ENCODE results near the gene IRGQ.

DNA sequence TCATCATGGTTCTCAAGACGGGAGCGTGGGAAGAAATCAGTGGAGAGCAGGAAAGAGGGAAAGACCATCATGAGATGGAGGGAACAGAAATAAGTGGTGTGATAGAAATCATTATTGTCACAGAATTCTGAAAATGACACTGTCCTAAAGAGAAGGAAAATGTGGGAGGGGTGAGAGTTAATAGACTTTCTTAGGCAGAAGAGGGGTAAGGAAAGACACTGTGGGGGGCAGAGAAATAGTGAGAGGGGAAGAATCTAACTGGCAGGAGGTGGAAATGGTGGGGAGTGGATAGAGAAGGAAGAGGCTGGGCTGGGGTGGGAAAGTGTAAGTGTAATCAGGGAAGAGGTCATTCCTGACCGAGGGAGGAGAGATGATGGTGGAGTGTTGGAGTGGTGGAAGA is 17.1 kb downstream of the IRGQ start:
- TF ChIP-seq EZH2phosphoT487 (IDR thresholded peaks at IDR 0.05; ENCODE audit: low read depth, severe bottlenecking, unreplicated experiment), result no peak
- TF ChIP-seq, protein P1, sequence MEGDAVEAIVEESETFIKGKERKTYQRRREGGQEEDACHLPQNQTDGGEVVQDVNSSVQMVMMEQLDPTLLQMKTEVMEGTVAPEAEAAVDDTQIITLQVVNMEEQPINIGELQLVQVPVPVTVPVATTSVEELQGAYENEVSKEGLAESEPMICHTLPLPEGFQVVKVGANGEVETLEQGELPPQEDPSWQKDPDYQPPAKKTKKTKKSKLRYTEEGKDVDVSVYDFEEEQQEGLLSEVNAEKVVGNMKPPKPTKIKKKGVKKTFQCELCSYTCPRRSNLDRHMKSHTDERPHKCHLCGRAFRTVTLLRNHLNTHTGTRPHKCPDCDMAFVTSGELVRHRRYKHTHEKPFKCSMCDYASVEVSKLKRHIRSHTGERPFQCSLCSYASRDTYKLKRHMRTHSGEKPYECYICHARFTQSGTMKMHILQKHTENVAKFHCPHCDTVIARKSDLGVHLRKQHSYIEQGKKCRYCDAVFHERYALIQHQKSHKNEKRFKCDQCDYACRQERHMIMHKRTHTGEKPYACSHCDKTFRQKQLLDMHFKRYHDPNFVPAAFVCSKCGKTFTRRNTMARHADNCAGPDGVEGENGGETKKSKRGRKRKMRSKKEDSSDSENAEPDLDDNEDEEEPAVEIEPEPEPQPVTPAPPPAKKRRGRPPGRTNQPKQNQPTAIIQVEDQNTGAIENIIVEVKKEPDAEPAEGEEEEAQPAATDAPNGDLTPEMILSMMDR (IDR thresholded peaks at IDR 0.05; ENCODE audit: poor library complexity), result no peak
